GM19239 (cell line): ENCODE data around the gene ABHD4.

ENCODE experiments used
- DNase-seq: peaks from one replicate; pipeline ENCODE4 v3.0.0; 2011; ENCODE audit warnings: low spot score; ENCODE audit not compliant: insufficient read length
- FAIRE-seq: peaks from 2 replicates; lab custom pipeline; 2011; peaks lifted over from hg19 to GRCh38; lab: Jason Lieb, UNC

Gene ABHD4

GRCh38 chr14:22653012-22653621 lies 55.0 kb downstream of the ABHD4 start:
- DNase-seq: peak; percentile 53
- FAIRE-seq: peak; percentile 78

- DNase-seq (no peak), FAIRE-seq (no peak)
Measured at GRCh38 chr14:22656226-22656625, 58.1 kb downstream of the ABHD4 start.

GRCh38 chr14:22656945-22657731 lies 59.0 kb downstream of the ABHD4 start:
- DNase-seq: no peak
- FAIRE-seq: no peak

GRCh38 chr14:22657861-22658260 lies 59.8 kb downstream of the ABHD4 start:
- FAIRE-seq: no peak
- DNase-seq: no peak

GRCh38 chr14:22658946-22659345 lies 60.8 kb downstream of the ABHD4 start:
- FAIRE-seq (no peak), DNase-seq (no peak)

GRCh38 chr14:22660654-22661053 lies 62.6 kb downstream of the ABHD4 start:
- FAIRE-seq: no peak

More at GRCh38 chr14:22660654-22661053, 62.6 kb downstream of the ABHD4 start:
- DNase-seq: no peak
